SK-N-SH treated with all-trans-retinoic acid at 6 μM for 48 hours (cell line): ENCODE measurements around the gene FAM210A.

ENCODE experiments used
- ARNTL ChIP-seq: fragments of 450-650 bp; formaldehyde crosslinking; IDR thresholded peaks from 2 replicates; pipeline ENCODE4 v1.5.0; 2020; ENCODE audit warnings: low read depth, mild to moderate bottlenecking, moderate library complexity, borderline replicate concordance
- BACH2 ChIP-seq: fragments of 250-450 bp; sonication (Bioruptor Pico); IDR thresholded peaks from 2 replicates; pipeline ENCODE4 v1.9.0; 2021; ENCODE audit warnings: mild to moderate bottlenecking, borderline replicate concordance
- CSDC2 ChIP-seq: fragments of 250-450 bp; sonication (Bioruptor Pico); IDR thresholded peaks from 2 replicates; pipeline ENCODE4 v1.5.0; 2020; ENCODE audit warnings: mild to moderate bottlenecking, moderate library complexity
- ISL1 ChIP-seq: fragments of 250-450 bp; sonication (Bioruptor Pico); IDR thresholded peaks from 2 replicates; pipeline ENCODE4 v2.1.2; 2022; ENCODE audit warnings: mild to moderate bottlenecking, moderate library complexity
- ZFP3 ChIP-seq: fragments of 250-450 bp; sonication (Bioruptor Pico); IDR thresholded peaks from 2 replicates; pipeline ENCODE4 v1.5.0; 2020; ENCODE audit warnings: mild to moderate bottlenecking, moderate library complexity
- TF ChIP-seq, protein P1 (sequence below): fragments of 250-450 bp; sonication (Bioruptor Pico); IDR thresholded peaks from 2 replicates; pipeline ENCODE4 v1.5.1; 2020; ENCODE audit warnings: low read depth, mild to moderate bottlenecking, moderate library complexity
- TF ChIP-seq, protein P2 (sequence below): fragments of 250-450 bp; sonication (Bioruptor Pico); IDR thresholded peaks from 2 replicates; pipeline ENCODE4 v1.5.0; 2020; ENCODE audit warnings: mild to moderate bottlenecking, moderate library complexity

DNA sequence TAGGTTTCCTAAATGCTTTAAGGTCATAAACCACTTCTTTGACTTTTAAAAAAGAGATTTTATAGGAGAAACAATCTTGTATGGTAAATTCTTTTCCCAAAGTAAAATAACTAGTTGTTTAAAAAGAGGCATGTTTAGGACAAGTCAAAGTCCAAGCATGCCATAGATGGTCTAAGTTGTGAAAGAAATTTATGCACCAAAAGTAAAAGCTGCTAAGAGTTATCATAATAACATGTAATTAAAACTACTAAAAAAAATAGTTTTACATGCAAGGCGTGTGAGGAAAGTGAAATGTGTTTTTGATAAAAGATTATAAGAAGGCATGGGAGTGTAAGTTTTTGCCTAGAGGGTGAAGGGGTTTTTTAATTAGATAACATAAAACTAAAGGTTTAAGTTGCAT is 22.5 kb downstream of the FAM210A start:
- TF ChIP-seq ZFP3 (no peak), ARNTL (CRISPR knock-in tag) (no peak), CSDC2 (CRISPR knock-in tag) (no peak), ISL1 (CRISPR knock-in tag) (no peak), BACH2 (CRISPR knock-in tag) (no peak)
- TF ChIP-seq, protein P1, sequence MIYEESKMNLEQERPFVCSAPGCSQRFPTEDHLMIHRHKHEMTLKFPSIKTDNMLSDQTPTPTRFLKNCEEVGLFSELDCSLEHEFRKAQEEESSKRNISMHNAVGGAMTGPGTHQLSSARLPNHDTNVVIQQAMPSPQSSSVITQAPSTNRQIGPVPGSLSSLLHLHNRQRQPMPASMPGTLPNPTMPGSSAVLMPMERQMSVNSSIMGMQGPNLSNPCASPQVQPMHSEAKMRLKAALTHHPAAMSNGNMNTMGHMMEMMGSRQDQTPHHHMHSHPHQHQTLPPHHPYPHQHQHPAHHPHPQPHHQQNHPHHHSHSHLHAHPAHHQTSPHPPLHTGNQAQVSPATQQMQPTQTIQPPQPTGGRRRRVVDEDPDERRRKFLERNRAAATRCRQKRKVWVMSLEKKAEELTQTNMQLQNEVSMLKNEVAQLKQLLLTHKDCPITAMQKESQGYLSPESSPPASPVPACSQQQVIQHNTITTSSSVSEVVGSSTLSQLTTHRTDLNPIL (CRISPR knock-in tag), result no peak
- TF ChIP-seq, protein P2, sequence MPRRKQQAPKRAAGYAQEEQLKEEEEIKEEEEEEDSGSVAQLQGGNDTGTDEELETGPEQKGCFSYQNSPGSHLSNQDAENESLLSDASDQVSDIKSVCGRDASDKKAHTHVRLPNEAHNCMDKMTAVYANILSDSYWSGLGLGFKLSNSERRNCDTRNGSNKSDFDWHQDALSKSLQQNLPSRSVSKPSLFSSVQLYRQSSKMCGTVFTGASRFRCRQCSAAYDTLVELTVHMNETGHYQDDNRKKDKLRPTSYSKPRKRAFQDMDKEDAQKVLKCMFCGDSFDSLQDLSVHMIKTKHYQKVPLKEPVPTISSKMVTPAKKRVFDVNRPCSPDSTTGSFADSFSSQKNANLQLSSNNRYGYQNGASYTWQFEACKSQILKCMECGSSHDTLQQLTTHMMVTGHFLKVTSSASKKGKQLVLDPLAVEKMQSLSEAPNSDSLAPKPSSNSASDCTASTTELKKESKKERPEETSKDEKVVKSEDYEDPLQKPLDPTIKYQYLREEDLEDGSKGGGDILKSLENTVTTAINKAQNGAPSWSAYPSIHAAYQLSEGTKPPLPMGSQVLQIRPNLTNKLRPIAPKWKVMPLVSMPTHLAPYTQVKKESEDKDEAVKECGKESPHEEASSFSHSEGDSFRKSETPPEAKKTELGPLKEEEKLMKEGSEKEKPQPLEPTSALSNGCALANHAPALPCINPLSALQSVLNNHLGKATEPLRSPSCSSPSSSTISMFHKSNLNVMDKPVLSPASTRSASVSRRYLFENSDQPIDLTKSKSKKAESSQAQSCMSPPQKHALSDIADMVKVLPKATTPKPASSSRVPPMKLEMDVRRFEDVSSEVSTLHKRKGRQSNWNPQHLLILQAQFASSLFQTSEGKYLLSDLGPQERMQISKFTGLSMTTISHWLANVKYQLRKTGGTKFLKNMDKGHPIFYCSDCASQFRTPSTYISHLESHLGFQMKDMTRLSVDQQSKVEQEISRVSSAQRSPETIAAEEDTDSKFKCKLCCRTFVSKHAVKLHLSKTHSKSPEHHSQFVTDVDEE (CRISPR knock-in tag), result no peak
